SK-N-DZ (cell line): Measurements from ENCODE around the gene FAM83E.
"Not testable (repeated sequence)": the region's sequence is repeated elsewhere in the genome, so short reads cannot be mapped to it uniquely, and the experiment has no call there.

Experiments used
- DNase-seq: peaks from one replicate; pipeline ENCODE4 v3.0.0-alpha.2; 2015; ENCODE audit warnings: low spot score

The FAM83E gene

DNA sequence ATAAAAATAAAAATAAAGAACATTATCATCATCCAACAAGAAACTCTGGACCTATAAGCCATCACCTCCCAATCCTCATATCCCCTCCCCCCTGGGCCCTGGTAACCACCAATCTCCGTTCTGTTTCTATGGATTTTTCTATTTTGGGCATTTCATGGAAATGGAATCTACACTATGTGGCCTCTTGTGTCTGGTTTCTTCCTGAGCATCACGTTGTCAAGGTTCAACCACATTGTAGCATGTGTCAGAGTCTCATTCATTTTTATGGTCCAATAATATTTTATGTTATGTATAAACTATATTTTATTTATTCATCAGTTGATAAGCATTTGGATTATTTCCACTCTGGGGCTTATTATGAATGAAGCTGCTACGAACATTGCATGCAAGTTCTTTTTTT, 36.0 kb downstream of the FAM83E start:
- no peak for DNase-seq

DNA sequence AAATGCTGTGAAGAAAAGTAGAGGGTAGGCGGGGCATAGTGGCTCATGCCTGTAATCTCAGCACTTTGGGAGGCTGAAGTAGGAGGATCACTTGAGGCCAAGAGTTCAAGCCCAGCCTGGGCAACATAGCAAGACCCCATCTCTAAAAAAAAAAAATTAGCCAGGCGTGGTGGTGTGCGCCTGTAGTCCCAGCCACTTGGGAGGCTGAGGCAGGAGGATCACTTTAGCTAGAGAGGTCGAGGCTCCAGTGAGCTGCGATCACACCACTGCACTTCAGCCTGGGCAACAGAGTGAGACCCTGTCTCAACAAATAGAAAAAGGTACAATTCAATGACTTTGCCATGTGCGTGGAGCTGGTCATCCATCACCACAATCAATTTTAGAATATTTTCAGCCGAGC, 37.0 kb downstream of the FAM83E start:
- DNase-seq, result not testable (repeated sequence)

DNA sequence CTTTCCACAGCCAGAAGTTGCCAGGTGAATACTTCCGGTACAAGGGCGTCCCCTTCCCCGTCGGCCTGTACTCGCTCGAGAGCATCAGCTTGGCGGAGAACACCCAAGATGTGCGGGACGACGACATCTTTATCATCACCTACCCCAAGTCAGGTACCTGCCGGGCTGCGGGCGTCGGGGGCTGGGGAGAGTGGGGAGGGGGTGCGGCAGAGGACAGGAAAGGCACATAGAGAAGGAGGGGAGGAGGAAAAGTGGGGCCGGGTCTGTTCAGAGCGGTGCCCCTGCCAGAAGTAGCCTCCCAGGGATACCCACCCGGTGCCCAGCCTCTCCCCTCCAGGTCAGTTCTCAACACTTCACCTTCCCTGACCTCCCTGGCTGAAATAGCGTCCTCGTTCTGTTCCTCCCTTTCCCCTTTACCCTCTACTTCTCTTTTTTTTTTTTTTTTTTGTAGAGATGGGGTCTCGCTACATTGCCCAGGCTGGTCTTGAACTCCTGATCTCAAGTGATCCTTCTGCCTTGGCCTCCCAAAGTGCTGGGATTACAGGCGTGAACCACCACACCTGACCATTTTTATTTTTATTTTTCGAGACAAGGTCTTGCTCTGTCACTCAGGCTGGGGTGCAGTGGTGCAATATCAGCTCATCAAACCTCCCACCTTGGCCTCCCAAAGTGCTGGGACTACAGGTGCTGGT, 38.8 kb downstream of the FAM83E start:
- no peak for DNase-seq

DNA sequence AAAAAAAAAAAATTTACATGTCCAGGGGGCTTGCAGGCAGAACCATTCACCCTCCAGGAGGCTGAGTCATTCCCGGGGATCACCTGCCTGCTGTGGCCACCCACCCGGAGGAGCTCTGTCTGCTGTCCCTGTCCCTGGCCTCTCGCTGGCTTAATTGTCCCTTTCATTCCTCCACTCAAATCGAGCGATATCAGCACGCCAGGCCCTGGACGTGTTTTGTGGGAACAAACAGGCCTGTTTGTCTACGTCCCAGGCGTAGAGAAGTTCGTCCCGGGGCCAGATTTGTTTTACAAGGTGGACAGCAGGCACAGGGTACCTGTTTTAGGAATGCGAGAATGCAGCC, 41.7 kb downstream of the FAM83E start:
- no peak for DNase-seq

GRCh38 chr19:48571378-48572162, 43.3 kb downstream of the FAM83E start:
- no peak for DNase-seq

GRCh38 chr19:48569814-48570213, 45.1 kb downstream of the FAM83E start:
- DNase-seq, result no peak

- no peak for DNase-seq
These were observed 46.5 kb downstream of the FAM83E start for GRCh38 chr19:48568345-48568886.

- DNase-seq, result no peak
These were observed 49.8 kb downstream of the FAM83E start for GRCh38 chr19:48565090-48565489.
